A549 (cell line): ENCODE results near the gene SPRTN.

ENCODE experiments used
- CTCF ChIP-seq: fragments of >200 bp; sonication (Bioruptor Twin); formaldehyde crosslinking; IDR thresholded peaks from 3 replicates; pipeline ENCODE4 v1.5.1; 2016
- EP300 ChIP-seq, 2 experiments: fragments of >200 bp; sonication (Bioruptor Twin); formaldehyde crosslinking; IDR thresholded peaks; 2 replicates in 1 of 2; 3 replicates in 1 of 2; pipeline ENCODE4 v1.6.1; 2016 to 2017
- ESRRA ChIP-seq: fragments of 150-350 bp; IDR thresholded peaks from 2 replicates; pipeline ENCODE4 v1.6.1; 2014; ENCODE audit warnings: mild to moderate bottlenecking, low read length, borderline replicate concordance
- MAX ChIP-seq: IDR thresholded peaks from 2 replicates; pipeline ENCODE4 v1.6.1; 2012
- RARB ChIP-seq: fragments of 250-450 bp; sonication (Bioruptor Pico); IDR thresholded peaks from 2 replicates; pipeline ENCODE4 v1.8.0; 2021; ENCODE audit warnings: mild to moderate bottlenecking, moderate library complexity
- REST ChIP-seq: fragments of 200-600 bp; sonication (generic); IDR thresholded peaks from 2 replicates; pipeline ENCODE4 v1.6.1; 2016; ENCODE audit warnings: antibody characterized with exemption, mild to moderate bottlenecking, moderate library complexity
- SMC3 ChIP-seq: fragments of >200 bp; sonication (Bioruptor Twin); formaldehyde crosslinking; IDR thresholded peaks from 3 replicates; pipeline ENCODE4 v1.6.1; 2018; ENCODE audit warnings: inconsistent platforms
- USF2 ChIP-seq: fragments of 450-650 bp; IDR thresholded peaks from 2 replicates; pipeline ENCODE4 v1.6.1; 2014; ENCODE audit warnings: antibody characterized with exemption

- TF ChIP-seq EP300 (IDR thresholded peaks at IDR 0.05): no peak
- no peak for TF ChIP-seq ESRRA
- TF ChIP-seq CTCF: no peak
- no peak for TF ChIP-seq MAX
- TF ChIP-seq RARB (CRISPR knock-in tag): no peak
- TF ChIP-seq USF2: no peak
- no peak for TF ChIP-seq REST
- TF ChIP-seq SMC3: no peak
Observed at GRCh38 chr1:231322880-231323530, 15.1 kb upstream of the SPRTN start.
